ENCODE results near the gene EFL1.
A peak's percentile ranks its signal among the peaks of the same experiment; 100 is the strongest.

GRCh38 chr15:82262422-82263026, at the start of gene EFL1, which contains the start of gene SAXO2:
- TF ChIP-seq MXI1 (conservative IDR thresholded peaks at IDR 0.05; ENCODE audit: poor library complexity, severe bottlenecking) = peak; percentile 97
- peak; percentile 65 for TF ChIP-seq POLR2AphosphoS5 (IDR thresholded peaks at IDR 0.05)
- TF ChIP-seq, protein P1, sequence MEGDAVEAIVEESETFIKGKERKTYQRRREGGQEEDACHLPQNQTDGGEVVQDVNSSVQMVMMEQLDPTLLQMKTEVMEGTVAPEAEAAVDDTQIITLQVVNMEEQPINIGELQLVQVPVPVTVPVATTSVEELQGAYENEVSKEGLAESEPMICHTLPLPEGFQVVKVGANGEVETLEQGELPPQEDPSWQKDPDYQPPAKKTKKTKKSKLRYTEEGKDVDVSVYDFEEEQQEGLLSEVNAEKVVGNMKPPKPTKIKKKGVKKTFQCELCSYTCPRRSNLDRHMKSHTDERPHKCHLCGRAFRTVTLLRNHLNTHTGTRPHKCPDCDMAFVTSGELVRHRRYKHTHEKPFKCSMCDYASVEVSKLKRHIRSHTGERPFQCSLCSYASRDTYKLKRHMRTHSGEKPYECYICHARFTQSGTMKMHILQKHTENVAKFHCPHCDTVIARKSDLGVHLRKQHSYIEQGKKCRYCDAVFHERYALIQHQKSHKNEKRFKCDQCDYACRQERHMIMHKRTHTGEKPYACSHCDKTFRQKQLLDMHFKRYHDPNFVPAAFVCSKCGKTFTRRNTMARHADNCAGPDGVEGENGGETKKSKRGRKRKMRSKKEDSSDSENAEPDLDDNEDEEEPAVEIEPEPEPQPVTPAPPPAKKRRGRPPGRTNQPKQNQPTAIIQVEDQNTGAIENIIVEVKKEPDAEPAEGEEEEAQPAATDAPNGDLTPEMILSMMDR (IDR thresholded peaks at IDR 0.05; ENCODE audit: poor library complexity, severe bottlenecking) = no peak
- TF ChIP-seq, protein P2, sequence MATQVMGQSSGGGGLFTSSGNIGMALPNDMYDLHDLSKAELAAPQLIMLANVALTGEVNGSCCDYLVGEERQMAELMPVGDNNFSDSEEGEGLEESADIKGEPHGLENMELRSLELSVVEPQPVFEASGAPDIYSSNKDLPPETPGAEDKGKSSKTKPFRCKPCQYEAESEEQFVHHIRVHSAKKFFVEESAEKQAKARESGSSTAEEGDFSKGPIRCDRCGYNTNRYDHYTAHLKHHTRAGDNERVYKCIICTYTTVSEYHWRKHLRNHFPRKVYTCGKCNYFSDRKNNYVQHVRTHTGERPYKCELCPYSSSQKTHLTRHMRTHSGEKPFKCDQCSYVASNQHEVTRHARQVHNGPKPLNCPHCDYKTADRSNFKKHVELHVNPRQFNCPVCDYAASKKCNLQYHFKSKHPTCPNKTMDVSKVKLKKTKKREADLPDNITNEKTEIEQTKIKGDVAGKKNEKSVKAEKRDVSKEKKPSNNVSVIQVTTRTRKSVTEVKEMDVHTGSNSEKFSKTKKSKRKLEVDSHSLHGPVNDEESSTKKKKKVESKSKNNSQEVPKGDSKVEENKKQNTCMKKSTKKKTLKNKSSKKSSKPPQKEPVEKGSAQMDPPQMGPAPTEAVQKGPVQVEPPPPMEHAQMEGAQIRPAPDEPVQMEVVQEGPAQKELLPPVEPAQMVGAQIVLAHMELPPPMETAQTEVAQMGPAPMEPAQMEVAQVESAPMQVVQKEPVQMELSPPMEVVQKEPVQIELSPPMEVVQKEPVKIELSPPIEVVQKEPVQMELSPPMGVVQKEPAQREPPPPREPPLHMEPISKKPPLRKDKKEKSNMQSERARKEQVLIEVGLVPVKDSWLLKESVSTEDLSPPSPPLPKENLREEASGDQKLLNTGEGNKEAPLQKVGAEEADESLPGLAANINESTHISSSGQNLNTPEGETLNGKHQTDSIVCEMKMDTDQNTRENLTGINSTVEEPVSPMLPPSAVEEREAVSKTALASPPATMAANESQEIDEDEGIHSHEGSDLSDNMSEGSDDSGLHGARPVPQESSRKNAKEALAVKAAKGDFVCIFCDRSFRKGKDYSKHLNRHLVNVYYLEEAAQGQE (IDR thresholded peaks at IDR 0.05; ENCODE audit: borderline replicate concordance) = no peak
